H1 (cell line): ENCODE data around the gene CDV3. TPM values are rescaled to one million over a fixed set of nuclear protein-coding genes. Genes with fewer than 3 reads are reported as not detected.

ENCODE experiments used
- CTCF ChIA-PET: fragments of 300-600 bp; sonication (Branson Sonifier 250); formaldehyde crosslinking; loops from one replicate; lab custom pipeline; 2021; ENCODE audit not compliant: partially characterized antibody; lab: Charles Lee
- POLR2A ChIA-PET: fragments of 300-600 bp; sonication (Branson Sonifier 250); formaldehyde crosslinking; loops from one replicate; lab custom pipeline; 2021; ENCODE audit warnings: inconsistent platforms; ENCODE audit not compliant: partially characterized antibody; lab: Charles Lee
- DNase-seq, 2 experiments: peaks; one replicate each; pipeline versions ENCODE4 v3.0.0 to v3.0.0-alpha.2; 2010 to 2022; ENCODE audit warnings: low spot score in 2 of 2, low read depth in 1 of 2, mixed read lengths in 1 of 2
- FAIRE-seq: peaks from 2 replicates; lab custom pipeline; 2011; peaks lifted over from hg19 to GRCh38; lab: Jason Lieb, UNC
- H2AFZ ChIP-seq: 2 replicates; pipeline ENCODE4 v1.8.1; 2012; ENCODE audit warnings: low read length, inconsistent platforms
- H2AK5ac ChIP-seq: 2 replicates; pipeline ENCODE4 v1.6.1; 2013; ENCODE audit warnings: low read depth, low read length
- H2BK120ac ChIP-seq: replicated peaks from 2 replicates; pipeline ENCODE3; 2013; ENCODE audit warnings: low read depth, low read length, inconsistent platforms
- H2BK12ac ChIP-seq: 2 replicates; pipeline ENCODE4 v1.6.1; 2013; ENCODE audit warnings: low read depth, low read length
- H2BK15ac ChIP-seq: 2 replicates; pipeline ENCODE4 v1.6.1; 2013; ENCODE audit warnings: low read length
- H2BK20ac ChIP-seq: 2 replicates; pipeline ENCODE4 v1.6.1; 2013; ENCODE audit warnings: low read length
- H2BK5ac ChIP-seq: 2 replicates; pipeline ENCODE4 v1.6.1; 2013; ENCODE audit warnings: low read depth, low read length
- H3K14ac ChIP-seq: 2 replicates; pipeline ENCODE4 v1.6.1; 2013; ENCODE audit warnings: inconsistent platforms; ENCODE audit not compliant: insufficient read length
- H3K18ac ChIP-seq: 2 replicates; pipeline ENCODE4 v1.6.1; 2013; ENCODE audit warnings: low read length; ENCODE audit errors: extremely low read depth
- H3K23ac ChIP-seq: 2 replicates; pipeline ENCODE4 v1.6.1; 2013; ENCODE audit warnings: inconsistent platforms; ENCODE audit not compliant: insufficient read length
- H3K23me2 ChIP-seq: 2 replicates; pipeline ENCODE4 v1.6.1; 2013; ENCODE audit warnings: low read depth, low read length
- H3K27ac ChIP-seq: 2 replicates; pipeline ENCODE4 v1.6.1; 2011; ENCODE audit warnings: low read depth, low read length, inconsistent platforms
- H3K27me3 ChIP-seq, 4 experiments: replicated peaks in 1 of 4; 1 replicate in 1 of 4; 2 replicates in 3 of 4; pipeline versions ENCODE4 v1.6.1 to v1.8.1; 2011 to 2013; ENCODE audit warnings: low read length in 3 of 4, mild to moderate bottlenecking in 3 of 4, inconsistent platforms in 2 of 4, mixed read lengths in 2 of 4, moderate library complexity in 1 of 4; ENCODE audit not compliant: control insufficient read depth in 3 of 4, insufficient read depth in 3 of 4; ENCODE audit errors: extremely low read depth in 1 of 4
- H3K36me3 ChIP-seq, 4 experiments: 2 replicates each; pipeline versions ENCODE4 v1.6.1 to v1.8.1; 2011 to 2013; ENCODE audit warnings: mild to moderate bottlenecking in 4 of 4, low read length in 3 of 4, moderate library complexity in 2 of 4, control low read depth in 1 of 4, inconsistent platforms in 1 of 4; ENCODE audit not compliant: insufficient read depth in 4 of 4, control insufficient read depth in 2 of 4
- H3K4ac ChIP-seq: replicated peaks from 2 replicates; pipeline ENCODE3; 2013; ENCODE audit warnings: low read length, low read depth, mixed read lengths, inconsistent platforms; ENCODE audit not compliant: insufficient read length
- H3K4me1 ChIP-seq, 4 experiments: replicated peaks in 1 of 4; 1 replicate in 1 of 4; 2 replicates in 3 of 4; pipeline versions ENCODE4 v1.6.1 to v1.8.1; 2011 to 2013; ENCODE audit warnings: low read length in 3 of 4, inconsistent platforms in 2 of 4, mixed read lengths in 1 of 4; ENCODE audit not compliant: insufficient read depth in 4 of 4, control insufficient read depth in 3 of 4
- H3K4me2 ChIP-seq, 2 experiments: 2 replicates each; pipeline versions ENCODE4 v1.6.1 to v1.8.1; 2011 to 2013; ENCODE audit warnings: low read depth in 2 of 2, low read length in 2 of 2, control low read depth in 1 of 2, inconsistent platforms in 1 of 2, mild to moderate bottlenecking in 1 of 2; ENCODE audit not compliant: insufficient read depth in 1 of 2
- H3K4me3 ChIP-seq, 4 experiments: fragments of 200-600, 300-600 bp in 1 of 4; sonication (generic), shearing (Covaris generic), sonication (Bioruptor Twin) in 1 of 4; 2 replicates each; pipeline versions ENCODE4 v1.5.1 to v1.8.1; 2011 to 2016; ENCODE audit warnings: low read length in 4 of 4, low read depth in 3 of 4, control low read depth in 2 of 4, inconsistent platforms in 2 of 4, mild to moderate bottlenecking in 2 of 4, mixed read lengths in 1 of 4, moderate library complexity in 1 of 4; ENCODE audit not compliant: insufficient read depth in 2 of 4; ENCODE audit errors: extremely low read depth in 1 of 4
- H3K56ac ChIP-seq: replicated peaks from 2 replicates; pipeline ENCODE3; 2013; ENCODE audit warnings: low read depth, mild to moderate bottlenecking, mixed read lengths, low read length, inconsistent platforms; ENCODE audit not compliant: insufficient read length
- H3K79me1 ChIP-seq: 2 replicates; pipeline ENCODE4 v1.6.1; 2013; ENCODE audit warnings: low read depth, low read length, control low read depth
- H3K79me2 ChIP-seq, 2 experiments: 2 replicates each; pipeline versions ENCODE4 v1.6.1 to v1.8.1; 2012 to 2013; ENCODE audit warnings: low read length in 2 of 2, mild to moderate bottlenecking in 2 of 2, inconsistent platforms in 1 of 2; ENCODE audit not compliant: insufficient read depth in 2 of 2, control insufficient read depth in 1 of 2
- H3K9ac ChIP-seq, 4 experiments: replicated peaks in 1 of 4; 1 replicate in 1 of 4; 2 replicates in 3 of 4; pipeline versions ENCODE4 v1.6.1 to v1.8.1; 2011 to 2013; ENCODE audit warnings: low read depth in 3 of 4, low read length in 3 of 4, control low read depth in 2 of 4, mild to moderate bottlenecking in 2 of 4, moderate library complexity in 2 of 4, inconsistent platforms in 1 of 4; ENCODE audit errors: extremely low read depth in 1 of 4
- H3K9me3 ChIP-seq, 2 experiments: 2 replicates each; pipeline versions ENCODE4 v1.6.1 to v1.8.1; 2012 to 2013; ENCODE audit warnings: mild to moderate bottlenecking in 2 of 2, moderate library complexity in 2 of 2, control low read depth in 1 of 2, inconsistent platforms in 1 of 2, low read depth in 1 of 2, low read length in 1 of 2, mixed read lengths in 1 of 2; ENCODE audit not compliant: insufficient read depth in 2 of 2
- H4K20me1 ChIP-seq, 2 experiments: replicated peaks in 1 of 2; 2 replicates each; pipeline versions ENCODE3 to v1.8.1; 2011 to 2013; ENCODE audit warnings: inconsistent platforms in 2 of 2, low read length in 2 of 2, mild to moderate bottlenecking in 1 of 2; ENCODE audit not compliant: insufficient read depth in 2 of 2, control insufficient read depth in 1 of 2
- H4K5ac ChIP-seq: 2 replicates; pipeline ENCODE4 v1.6.1; 2013; ENCODE audit warnings: low read length, low read depth, mixed read lengths, inconsistent platforms; ENCODE audit not compliant: insufficient read length
- H4K8ac ChIP-seq: 2 replicates; pipeline ENCODE4 v1.8.0; 2013; ENCODE audit warnings: mild to moderate bottlenecking, moderate library complexity, low read length, inconsistent platforms; ENCODE audit not compliant: insufficient read depth; ENCODE audit errors: extremely low read depth
- H4K91ac ChIP-seq: replicated peaks from 2 replicates; pipeline ENCODE3; 2013; ENCODE audit warnings: low read length, mixed read lengths, inconsistent platforms; ENCODE audit not compliant: insufficient read length
- EP300 ChIP-seq, 2 experiments: IDR thresholded peaks; 1 replicate in 1 of 2; 2 replicates in 1 of 2; pipeline ENCODE4 v1.6.1; 2011 to 2012; ENCODE audit warnings: low read depth in 2 of 2, low read length in 2 of 2, mild to moderate bottlenecking in 2 of 2, borderline replicate concordance in 1 of 2, inconsistent platforms in 1 of 2, moderate library complexity in 1 of 2
- JUN ChIP-seq: IDR thresholded peaks from 2 replicates; pipeline ENCODE4 v1.6.1; 2011; ENCODE audit warnings: low read depth, mild to moderate bottlenecking, improper control_type of control experiment, low read length
- RNF2 ChIP-seq: fragments of 200-900, 300-1000 bp; sonication (generic); IDR thresholded peaks from 2 replicates; pipeline ENCODE4 v1.7.1; 2016; ENCODE audit warnings: borderline replicate concordance, low read depth, mild to moderate bottlenecking, antibody characterized with exemption, low read length; ENCODE audit not compliant: poor library complexity, severe bottlenecking; ENCODE audit errors: missing control alignments
- WGBS, 2 experiments: shearing (Covaris generic) in 1 of 2; methylation state at CpG; one replicate each; pipeline versions ENCODE4 v1.1.6 to v1.1.7; 2013 to 2015; ENCODE audit warnings: low lambda C conversion rate in 2 of 2, mixed read lengths in 2 of 2, inconsistent platforms in 1 of 2, low coverage in 1 of 2, missing lambda C conversion rate in 1 of 2; ENCODE audit not compliant: insufficient replicate concordance in 2 of 2, insufficient coverage in 1 of 2, insufficient read length in 1 of 2; ENCODE audit errors: extremely low coverage in 1 of 2, missing lambda C conversion rate in 1 of 2; 5-methylcytosine and 5-hydroxymethylcytosine counted together
- polyA plus RNA-seq, 7 experiments: library from polyadenylated mRNA; depleted of rRNA in 3 of 7; stranded (reverse) in 5 of 7; unstranded in 2 of 7; fragments of >200 nt in 5 of 7; fragments of 200-250 nt in 2 of 7; gene quantifications; 1 replicate in 5 of 7; 2 replicates in 1 of 7; 4 replicates in 1 of 7; pipeline versions ENCODE4 v1.2.1 to v1.2.3, GENCODE V29; 2011 to 2013; ENCODE audit warnings: missing spikeins in 2 of 7, mixed read lengths in 2 of 7
- total RNA-seq: library from RNA; stranded (reverse); fragmentation: NEBNext Ultra II Directional; extraction: Animal tissue kit (Norgen Biotek cat#: 25700); gene quantifications from 2 replicates; pipeline ENCODE4 v1.2.1, GENCODE V29; 2021

The CDV3 gene
- total and polyA plus RNA-seq, 2 of the 8 experiments (the other 6 are each of a cell fraction or from before 2014, with no cell fraction given) = 29.4 to 163 TPM

GRCh38 chr3:133600572-133601081, 27.1 kb downstream of the CDV3 start:
- H3K4me2 ChIP-seq = no peak overlapping the region
- no peak for FAIRE-seq
- H3K9me3 ChIP-seq = no peaks in the 10 kb centered on the region

More at GRCh38 chr3:133600572-133601081, 27.1 kb downstream of the CDV3 start:
- Histone ChIP-seq H3K4ac (no peak overlapping the region), H3K4me3 (no peak overlapping the region), H3K36me3 (peaks cover 0 to 4% (median 0%) of the 10 kb centered on the region in 4 experiments; a peak in 2 of 8 replicates), H3K79me2 (no peaks in the 10 kb centered on the region), H4K5ac (no peak overlapping the region), H3K27ac (no peak overlapping the region), H3K56ac (no peak overlapping the region), H3K4me1 (peaks cover 0 to 2% (median 0%) of the 10 kb centered on the region in 4 experiments; a peak in 1 of 7 replicates), H2BK120ac (no peak overlapping the region), H2AK5ac (no peak overlapping the region), H2BK15ac (no peak overlapping the region), H3K23me2 (no peaks in the 10 kb centered on the region), H2BK12ac (no peak overlapping the region), H4K8ac (no peak overlapping the region), H2AFZ (no peak overlapping the region)
- POLR2A ChIA-PET = interaction anchor here (1.3 kb wide), 1 partner anchor 27 kb away, joined by 5 read pairs; the partner anchor contains the start of gene CDV3
- TF ChIP-seq EP300 (IDR thresholded peaks at IDR 0.05; ENCODE audit: borderline replicate concordance in 1 of 2, low read depth in 2 of 2, low read length in 2 of 2) (no peak), RNF2 (no peak), JUN (no peak)
- TF ChIP-seq, all 59 proteins: peak for 0
- no peak for DNase-seq
- WGBS, 2 experiments = 100% methylated on average over 1 of the region's 1 CpG; no CpG with 5 or more reads in 1 of the 2 experiments
- Histone ChIP-seq H3K18ac (no peak overlapping the region), H3K27me3 (no peaks in the 10 kb centered on the region), H2BK5ac (no peak overlapping the region), H2BK20ac (no peak overlapping the region), H3K23ac (no peak overlapping the region), H4K91ac (no peak overlapping the region), H4K20me1 (no peaks in the 10 kb centered on the region), H3K14ac (no peak overlapping the region), H3K79me1 (no peaks in the 10 kb centered on the region), H3K9ac (no peak overlapping the region)
- CTCF ChIA-PET = no interaction called here
